GM19324 (cell line): Measurements from ENCODE around the gene ANKRD40.
"Not testable (repeated sequence)": the region's sequence is repeated elsewhere in the genome, so short reads cannot be mapped to it uniquely, and the experiment has no call there.

Experiments
- ATAC-seq: cut with Tn5 transposase; IDR thresholded peaks from one replicate; pipeline ENCODE4 v1.9.1; 2021; ENCODE audit warnings: mild to moderate bottlenecking, moderate library complexity; ENCODE audit not compliant: unreplicated experiment, low FRiP score

The ANKRD40 gene

GRCh38 chr17:50712641-50713040, 4.9 kb upstream of the ANKRD40 start:
- no peak for ATAC-seq

GRCh38 chr17:50710650-50711049, 2.9 kb upstream of the ANKRD40 start:
- no peak for ATAC-seq

GRCh38 chr17:50710025-50710424, 2.3 kb upstream of the ANKRD40 start:
- no peak for ATAC-seq

- ATAC-seq: not testable (repeated sequence)
These were observed 1.3 kb upstream of the ANKRD40 start for GRCh38 chr17:50709053-50709452.

- no peak for ATAC-seq
These were observed 611 bp upstream of the ANKRD40 start for GRCh38 chr17:50708050-50709000.

- ATAC-seq: no peak
These were observed 4.6 kb downstream of the ANKRD40 start for GRCh38 chr17:50703162-50703561.

GRCh38 chr17:50699410-50699809, 8.3 kb downstream of the ANKRD40 start:
- no peak for ATAC-seq

GRCh38 chr17:50697663-50698272, 9.9 kb downstream of the ANKRD40 start:
- ATAC-seq: no peak

- ATAC-seq: no peak
These were observed 10.7 kb downstream of the ANKRD40 start for GRCh38 chr17:50697062-50697461.

GRCh38 chr17:50696365-50696879, 11.3 kb downstream of the ANKRD40 start:
- no peak for ATAC-seq

GRCh38 chr17:50693036-50693682, 14.6 kb downstream of the ANKRD40 start:
- no peak for ATAC-seq

GRCh38 chr17:50692448-50693035, 15.2 kb downstream of the ANKRD40 start:
- ATAC-seq: no peak

GRCh38 chr17:50691550-50692447, 15.9 kb downstream of the ANKRD40 start:
- no peak for ATAC-seq

GRCh38 chr17:50690887-50691549, 16.7 kb downstream of the ANKRD40 start:
- no peak for ATAC-seq

- ATAC-seq: no peak
These were observed 17.5 kb downstream of the ANKRD40 start for GRCh38 chr17:50689956-50690886.

- ATAC-seq: no peak
These were observed 18.5 kb downstream of the ANKRD40 start for GRCh38 chr17:50689251-50689650.

- no peak for ATAC-seq
These were observed 19.5 kb downstream of the ANKRD40 start for GRCh38 chr17:50688245-50688644.
